GM18505 (cell line): ENCODE data around the gene BANP.
"Not testable (repeated sequence)": the region's sequence is repeated elsewhere in the genome, so short reads cannot be mapped to it uniquely, and the experiment has no call there.

ENCODE experiments used
- ATAC-seq: cut with Tn5 transposase; IDR thresholded peaks from one replicate; pipeline ENCODE4 v1.9.1; 2021; ENCODE audit not compliant: unreplicated experiment
- POLR2A ChIP-seq: IDR thresholded peaks from 4 replicates; pipeline ENCODE4 v1.6.1; 2011; ENCODE audit warnings: borderline replicate concordance; ENCODE audit not compliant: insufficient read depth, insufficient read length; ENCODE audit errors: extremely low read depth

The BANP gene

DNA sequence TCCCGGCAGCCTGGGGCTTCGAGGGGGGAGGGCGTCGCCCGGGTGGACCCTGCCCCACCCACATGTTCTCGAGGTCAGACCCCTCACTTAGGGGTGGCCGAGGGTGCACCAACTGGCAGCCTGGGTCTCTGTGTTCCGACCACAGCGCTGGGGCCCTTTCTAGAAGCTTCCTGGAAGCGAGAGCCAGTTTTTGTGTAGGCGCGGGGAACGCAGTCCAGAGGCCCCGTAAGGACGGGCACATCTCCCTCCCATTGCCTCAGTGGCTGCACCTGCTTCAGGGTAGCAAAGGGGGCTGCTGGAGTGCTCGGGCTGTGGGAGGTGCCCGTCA, 148.3 kb downstream of the BANP start:
- no peak for TF ChIP-seq POLR2A
- ATAC-seq: no peak

DNA sequence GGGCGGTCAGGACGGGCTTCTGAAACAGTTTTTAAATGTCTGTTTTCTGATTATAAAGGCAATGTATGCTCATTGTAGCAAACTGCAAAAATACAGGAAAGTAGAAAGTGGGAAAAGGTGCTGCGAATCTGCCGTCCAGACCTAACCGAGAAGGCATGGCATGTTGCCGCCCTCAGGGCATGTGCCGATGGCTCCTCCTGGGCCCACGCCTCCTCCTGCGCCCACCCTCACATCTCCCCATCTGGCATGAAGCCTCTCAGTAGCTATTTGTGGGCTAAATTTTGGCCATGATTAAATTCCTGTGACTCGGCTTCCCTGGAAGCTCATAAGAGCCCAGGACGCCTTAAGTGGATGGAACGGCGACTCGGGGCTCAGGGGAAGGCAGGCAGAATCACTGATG, 148.7 kb downstream of the BANP start:
- not testable (repeated sequence) for ATAC-seq

DNA sequence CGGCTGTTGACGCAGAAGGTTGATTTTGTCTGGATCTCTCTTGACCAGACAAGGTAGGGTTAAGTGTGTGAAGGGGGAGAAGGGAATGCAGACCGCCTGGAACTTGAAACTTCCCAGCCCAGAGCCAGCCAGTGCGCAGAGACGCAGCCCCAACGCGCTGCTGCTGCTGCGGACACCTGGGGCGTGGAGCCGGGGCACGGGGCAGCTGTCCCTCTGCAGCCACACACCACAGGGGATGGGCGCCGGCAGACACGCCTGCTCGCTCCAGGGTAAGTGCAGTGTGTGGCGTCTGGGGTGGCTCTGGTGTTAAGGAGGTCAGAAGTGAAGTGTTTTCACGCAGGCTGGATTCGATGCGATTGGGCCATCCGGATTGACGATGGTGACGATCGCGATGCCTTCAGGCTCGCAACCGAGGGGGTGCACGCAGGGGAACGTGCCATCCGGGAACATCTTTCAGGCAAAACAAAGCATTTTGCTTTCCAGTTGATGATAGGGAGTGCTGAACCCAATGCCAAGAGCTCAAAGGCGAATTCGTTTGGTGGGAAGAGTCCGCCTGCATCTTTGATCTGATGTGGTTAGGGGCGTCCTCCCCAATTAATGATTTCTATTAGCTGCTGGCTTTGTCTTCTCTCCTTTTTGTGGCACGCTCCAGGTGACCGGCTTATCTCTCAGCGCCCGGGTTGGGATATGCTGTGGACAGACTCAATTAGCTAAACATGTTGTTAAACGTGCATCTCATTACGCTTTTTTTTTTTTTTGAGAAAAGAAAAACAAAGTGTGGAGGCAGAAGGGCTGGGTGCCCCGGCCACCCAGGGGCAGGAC, 149.8 kb downstream of the BANP start:
- ATAC-seq: not testable (repeated sequence)

DNA sequence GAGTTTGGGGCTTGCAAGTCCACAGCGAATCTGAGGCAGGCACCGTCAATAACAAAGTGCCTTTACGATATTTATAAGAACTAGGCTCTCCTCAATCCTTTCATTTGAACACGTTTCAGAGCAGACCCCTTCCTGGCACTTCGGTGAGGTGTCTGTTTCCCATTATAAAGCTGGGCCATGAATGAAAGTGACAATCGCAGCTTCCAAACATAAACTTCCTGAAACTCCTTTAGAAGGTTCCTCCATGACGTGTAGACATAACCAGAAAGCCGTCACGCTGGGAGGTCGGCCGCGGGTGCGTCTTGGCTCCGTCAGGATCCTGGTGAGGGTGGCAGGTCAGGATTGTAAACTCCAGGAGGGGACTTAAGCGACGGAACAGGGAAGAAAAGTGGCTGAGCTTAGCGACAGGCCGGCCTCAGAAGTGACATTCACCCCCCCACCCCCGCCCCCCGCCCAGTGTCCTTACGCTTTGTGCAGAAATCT, 150.4 kb downstream of the BANP start:
- ATAC-seq: not testable (repeated sequence)

DNA sequence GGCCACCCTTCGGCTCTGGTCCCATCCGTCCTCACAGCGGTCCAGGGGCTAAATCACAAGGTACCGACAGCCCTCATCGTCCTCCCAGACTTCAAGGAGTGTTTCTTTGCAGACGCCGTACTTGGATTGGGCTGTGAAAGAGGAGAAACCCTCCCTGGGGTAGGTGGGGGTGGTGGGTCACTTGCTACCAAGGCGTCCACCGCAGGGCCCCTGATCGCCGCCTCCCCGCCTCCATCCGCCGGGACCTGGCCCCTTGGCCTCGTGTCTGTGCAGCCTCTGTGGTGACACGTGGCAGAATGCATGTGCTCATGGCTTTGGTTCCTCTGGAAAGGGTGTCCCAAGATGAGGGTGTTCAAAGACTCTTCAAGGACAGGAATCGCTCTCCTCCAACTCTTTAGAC, 151.4 kb downstream of the BANP start:
- no peak for ATAC-seq
- no peak for TF ChIP-seq POLR2A

DNA sequence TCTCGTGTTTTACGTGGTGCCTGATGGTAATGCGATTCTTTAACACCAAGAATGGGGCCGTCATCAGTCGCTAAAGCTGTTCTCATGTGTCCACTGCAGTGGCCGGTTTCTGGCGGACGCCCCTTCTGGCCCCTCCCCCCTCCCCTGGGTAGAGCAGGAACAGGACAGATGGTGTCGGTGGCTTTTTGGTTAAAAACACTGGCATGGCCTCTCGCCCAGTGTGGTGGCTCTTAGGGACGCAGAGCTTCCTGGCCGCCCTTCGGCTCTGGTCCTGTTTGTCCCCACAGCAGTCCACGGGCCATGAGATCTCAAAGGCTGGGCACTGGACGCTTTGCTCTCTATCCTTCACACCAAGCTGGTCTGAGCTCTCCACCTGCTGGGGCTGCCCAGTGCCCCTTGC, 151.8 kb downstream of the BANP start:
- ATAC-seq: no peak

DNA sequence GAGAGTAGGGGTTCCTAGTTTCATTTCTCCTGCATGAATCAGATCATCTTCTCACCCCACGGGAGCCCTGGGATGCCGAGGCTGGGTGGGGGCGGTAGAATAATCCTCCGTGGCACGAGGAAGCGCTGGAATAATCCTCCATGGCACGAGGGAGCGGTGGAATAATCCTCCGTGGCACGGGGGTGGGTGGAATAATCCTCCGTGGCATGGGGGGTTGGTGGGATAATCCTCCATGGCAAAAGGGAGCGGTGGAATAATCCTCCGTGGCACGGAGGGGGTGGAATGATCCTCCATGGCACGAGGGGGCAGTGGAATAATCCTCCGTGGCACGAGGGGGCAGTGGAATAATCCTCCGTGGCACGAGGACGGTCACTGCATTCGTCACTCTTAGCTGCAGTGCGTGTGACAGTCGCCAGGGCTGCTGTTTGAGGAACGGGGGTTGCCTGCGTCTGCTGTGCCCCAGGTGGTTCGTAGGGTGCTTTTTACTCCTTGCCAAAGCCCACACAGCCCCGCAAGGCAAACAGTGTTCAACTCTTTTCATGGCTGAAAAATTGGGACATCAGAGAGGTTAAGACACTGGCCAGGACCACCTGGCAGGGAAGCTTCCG, 152.5 kb downstream of the BANP start:
- ATAC-seq: no peak
- no peak for TF ChIP-seq POLR2A

More for the DNA sequence above, 151.8 kb downstream of the BANP start:
- no peak for TF ChIP-seq POLR2A

DNA sequence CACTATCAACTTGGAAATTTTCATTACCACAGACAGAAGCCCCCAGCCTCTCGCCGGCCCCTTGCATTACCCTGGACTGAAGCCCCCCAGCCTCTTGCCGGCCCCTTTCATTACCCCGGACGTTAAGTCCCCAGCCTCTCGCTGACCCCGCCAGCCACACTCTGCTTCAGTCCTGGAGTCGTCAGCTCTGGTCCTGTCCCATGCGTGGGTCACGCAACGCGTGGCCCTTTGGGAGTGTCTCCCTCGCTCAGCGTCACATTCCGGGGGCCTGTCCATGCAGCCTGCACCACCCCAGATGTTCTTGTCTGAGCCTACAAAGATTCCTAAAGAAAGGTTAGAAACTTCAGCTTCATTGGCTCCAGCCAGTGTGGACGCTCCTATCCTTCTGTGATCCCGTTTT, 153.1 kb downstream of the BANP start:
- not testable (repeated sequence) for ATAC-seq

DNA sequence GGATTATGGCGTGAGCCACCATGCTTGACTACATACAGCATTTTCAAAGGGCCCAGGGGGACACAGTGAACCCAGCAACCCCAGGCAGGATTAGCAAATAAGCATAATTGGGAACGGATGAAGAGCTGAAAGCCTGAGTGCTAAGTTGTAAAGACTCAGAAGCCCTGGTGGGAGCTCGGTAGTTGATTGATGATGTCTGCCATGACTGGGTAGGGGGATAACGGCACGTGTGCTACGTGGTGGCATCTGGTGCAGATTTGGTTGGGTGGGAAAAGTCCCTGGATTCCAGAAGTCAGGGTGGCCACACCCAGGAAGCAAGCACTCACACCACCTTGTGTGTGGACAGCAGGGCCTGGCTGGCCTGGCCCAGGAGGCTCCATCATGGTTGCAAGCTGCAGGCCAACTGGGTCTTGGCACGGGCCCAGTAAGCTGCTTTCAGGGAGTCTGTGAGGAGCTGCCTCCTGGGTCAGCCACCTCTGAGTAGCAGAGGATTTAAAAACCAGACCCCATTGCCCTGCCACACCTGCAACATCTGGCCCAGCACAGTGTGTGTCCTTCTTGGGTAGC, 154.4 kb downstream of the BANP start:
- not testable (repeated sequence) for ATAC-seq

DNA sequence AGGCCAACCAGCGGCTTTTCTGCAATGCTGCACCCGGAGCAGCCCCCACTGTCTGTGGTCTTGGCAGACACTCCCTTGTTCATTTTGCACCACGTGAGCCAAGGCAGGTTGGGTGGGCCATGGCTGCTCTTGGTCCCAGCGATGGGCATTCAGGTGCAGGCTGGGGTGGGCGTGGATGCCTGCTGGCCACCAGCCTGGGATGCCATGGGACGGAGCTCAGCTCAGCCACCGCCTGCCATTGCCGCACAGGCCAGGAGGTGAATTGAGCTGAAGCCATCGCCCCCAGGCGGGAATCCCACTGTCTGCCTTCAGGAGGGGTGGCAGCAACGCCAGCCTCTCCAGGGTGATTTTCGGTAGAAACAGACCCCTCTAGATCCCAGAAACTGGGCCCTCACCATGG, 155.3 kb downstream of the BANP start:
- not testable (repeated sequence) for ATAC-seq

DNA sequence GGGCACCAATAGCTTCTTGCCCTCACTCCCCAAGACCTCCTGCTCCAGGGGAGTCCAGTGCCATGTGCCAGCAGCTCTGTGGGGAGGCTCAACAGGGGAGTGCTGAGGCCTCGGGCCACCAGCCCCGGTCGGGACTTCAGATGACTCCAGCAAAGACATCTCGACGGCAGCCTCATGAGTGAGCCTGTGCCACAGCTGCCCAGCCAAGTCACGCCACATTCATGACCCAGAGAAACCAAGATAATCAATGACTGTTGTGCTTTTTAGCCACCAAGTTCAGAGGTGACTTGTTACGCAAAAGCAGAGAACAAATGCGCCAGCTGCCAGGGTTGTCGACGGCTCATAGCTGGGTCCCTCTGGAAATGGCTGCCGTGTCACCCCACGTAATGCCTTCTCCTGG, 157.5 kb downstream of the BANP start:
- no peak for TF ChIP-seq POLR2A
- ATAC-seq: no peak

DNA sequence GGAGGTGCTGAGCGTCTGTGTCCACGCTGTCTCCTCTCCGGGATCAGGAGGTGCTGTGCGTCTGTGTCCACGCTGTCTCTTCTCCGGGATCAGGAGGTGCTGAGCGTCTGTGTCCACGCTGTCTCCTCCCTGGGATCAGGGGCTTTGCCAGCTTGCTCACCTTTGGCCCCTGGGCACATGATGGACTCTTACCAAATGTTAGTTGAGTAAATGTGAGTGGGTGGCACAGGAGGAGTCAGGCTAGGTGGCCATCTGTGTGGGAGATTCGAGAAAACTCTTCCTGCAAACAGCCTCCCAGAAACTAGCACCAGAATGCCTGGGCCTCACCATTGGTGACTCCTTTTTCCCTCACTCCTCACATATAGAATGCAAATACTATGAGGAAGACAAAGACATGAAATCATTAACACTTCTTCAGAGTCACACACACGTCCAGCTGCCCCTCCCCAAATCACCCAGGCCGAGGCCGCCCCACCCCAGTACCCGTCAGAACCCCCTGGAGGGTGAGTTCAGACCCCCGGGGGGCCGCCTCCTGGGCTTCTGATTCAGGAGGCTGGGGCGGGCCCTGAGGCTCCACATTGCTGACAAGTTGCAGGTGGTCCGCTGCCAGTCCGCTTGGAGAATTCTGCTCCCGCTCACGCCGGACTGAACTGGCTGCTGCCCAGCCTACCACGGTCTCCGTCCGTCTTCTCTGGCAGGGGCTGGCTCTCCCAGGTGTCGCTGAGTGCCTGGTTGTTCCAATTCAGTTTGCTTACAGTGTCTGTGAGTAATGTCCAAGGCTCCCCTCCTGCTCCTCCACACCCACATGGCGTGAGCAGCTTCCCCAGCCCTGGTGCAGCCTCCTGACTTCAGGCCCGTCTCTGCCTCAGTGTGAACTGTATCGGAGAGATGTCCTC, 158.7 kb downstream of the BANP start:
- ATAC-seq: not testable (repeated sequence)

DNA sequence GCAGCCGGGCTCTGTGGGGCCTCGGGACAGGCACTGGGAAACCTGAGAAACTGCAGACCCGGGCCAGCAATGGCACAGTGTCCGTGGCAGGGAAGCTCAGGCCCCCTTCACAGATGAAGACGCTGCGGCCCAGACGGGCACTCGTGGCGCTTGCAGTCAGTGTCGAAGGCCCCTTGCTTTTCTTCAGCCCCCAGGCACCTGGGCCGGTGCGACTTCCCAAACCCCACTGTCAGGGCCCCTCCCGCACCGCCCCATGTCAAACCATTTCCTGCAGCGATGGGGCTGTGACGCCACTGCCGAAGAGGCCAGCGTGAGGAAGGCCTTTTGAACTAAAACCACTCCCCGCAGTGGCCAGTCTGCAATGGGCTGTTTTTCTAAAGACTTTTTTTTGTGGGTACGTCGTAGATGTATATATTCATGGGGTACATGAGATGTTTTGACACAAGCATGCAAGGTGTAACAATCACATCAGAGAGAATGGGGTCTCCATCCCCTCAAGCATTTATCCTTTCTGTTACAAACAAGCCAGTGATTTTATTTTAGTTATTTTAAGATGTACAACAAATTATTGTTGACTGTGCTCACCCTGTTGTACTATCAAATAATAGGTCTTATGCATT, 159.8 kb downstream of the BANP start:
- ATAC-seq: not testable (repeated sequence)

DNA sequence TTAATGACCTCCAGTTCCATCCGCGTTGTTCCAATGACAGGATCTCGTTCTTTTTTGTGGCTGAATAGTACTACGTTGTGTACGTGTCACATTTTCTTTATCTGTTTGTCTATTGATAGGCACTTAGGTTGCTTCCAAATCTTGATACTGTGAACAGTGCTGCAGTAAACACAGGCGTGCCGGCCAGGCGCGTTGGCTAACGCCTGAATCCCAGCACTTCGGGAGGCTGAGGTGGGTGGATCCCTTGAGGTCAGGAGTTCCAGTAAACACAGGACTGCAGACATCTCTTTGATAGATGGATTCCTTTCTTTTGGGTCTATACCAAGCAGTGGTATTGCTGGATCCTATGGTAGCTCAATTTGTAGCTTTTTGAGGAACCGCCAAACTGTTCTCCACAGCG, 160.7 kb downstream of the BANP start:
- not testable (repeated sequence) for ATAC-seq
